ENCODE results near the gene TRPM4.

DNA sequence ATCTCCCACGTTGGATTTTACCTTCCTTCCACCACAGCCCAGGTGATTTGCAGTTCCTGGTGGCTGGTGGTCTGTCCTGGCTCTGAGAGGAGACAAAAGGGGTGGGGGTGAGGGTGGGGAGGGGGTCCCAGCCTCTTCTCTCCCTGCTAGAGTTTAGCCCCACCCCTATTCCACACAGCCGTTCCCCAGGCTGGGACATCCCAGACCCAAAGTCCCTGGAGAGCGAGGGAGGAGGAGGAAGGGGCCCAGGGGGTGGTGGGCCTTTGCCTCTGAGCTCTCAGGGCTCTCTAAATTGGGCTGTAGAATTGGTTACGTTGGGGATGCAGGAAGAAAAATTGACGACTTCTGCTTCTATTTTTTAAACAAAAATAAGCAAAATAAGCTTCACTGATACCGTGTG lies 85.5 kb downstream of the TRPM4 start:
- TF ChIP-seq, protein P1, sequence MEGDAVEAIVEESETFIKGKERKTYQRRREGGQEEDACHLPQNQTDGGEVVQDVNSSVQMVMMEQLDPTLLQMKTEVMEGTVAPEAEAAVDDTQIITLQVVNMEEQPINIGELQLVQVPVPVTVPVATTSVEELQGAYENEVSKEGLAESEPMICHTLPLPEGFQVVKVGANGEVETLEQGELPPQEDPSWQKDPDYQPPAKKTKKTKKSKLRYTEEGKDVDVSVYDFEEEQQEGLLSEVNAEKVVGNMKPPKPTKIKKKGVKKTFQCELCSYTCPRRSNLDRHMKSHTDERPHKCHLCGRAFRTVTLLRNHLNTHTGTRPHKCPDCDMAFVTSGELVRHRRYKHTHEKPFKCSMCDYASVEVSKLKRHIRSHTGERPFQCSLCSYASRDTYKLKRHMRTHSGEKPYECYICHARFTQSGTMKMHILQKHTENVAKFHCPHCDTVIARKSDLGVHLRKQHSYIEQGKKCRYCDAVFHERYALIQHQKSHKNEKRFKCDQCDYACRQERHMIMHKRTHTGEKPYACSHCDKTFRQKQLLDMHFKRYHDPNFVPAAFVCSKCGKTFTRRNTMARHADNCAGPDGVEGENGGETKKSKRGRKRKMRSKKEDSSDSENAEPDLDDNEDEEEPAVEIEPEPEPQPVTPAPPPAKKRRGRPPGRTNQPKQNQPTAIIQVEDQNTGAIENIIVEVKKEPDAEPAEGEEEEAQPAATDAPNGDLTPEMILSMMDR (IDR thresholded peaks at IDR 0.05; ENCODE audit: low read depth, low read length, missing input control) = no peak
- TF ChIP-seq YY1 (IDR thresholded peaks at IDR 0.05) (no peak), RAD21 (IDR thresholded peaks at IDR 0.05) (no peak), REST (IDR thresholded peaks at IDR 0.05) (no peak), FOXA1 (IDR thresholded peaks at IDR 0.05) (no peak), EGR1 (IDR thresholded peaks at IDR 0.05; ENCODE audit: low read depth in 2 of 2) (no peak), GABPA (IDR thresholded peaks at IDR 0.05 in 1 of 2, conservative IDR thresholded peaks at IDR 0.05 in 1 of 2) (no peak)
- TF ChIP-seq, protein P2, sequence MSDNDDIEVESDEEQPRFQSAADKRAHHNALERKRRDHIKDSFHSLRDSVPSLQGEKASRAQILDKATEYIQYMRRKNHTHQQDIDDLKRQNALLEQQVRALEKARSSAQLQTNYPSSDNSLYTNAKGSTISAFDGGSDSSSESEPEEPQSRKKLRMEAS (IDR thresholded peaks at IDR 0.05) = no peak

Measured in liver (tissue), 3 donors.